C4-2B (cell line): ENCODE results near the gene CDK5RAP1.

Source experiments
- CTCF ChIP-seq: fragments of 450-650 bp; conservative IDR thresholded peaks from 2 replicates; pipeline ENCODE4 v1.5.1; 2017; ENCODE audit warnings: mild to moderate bottlenecking
- ZFX ChIP-seq: fragments of 450-650 bp; IDR thresholded peaks from 2 replicates; pipeline ENCODE4 v1.6.1; 2017

- TF ChIP-seq CTCF (no peak), ZFX (no peak)
Measured at GRCh38 chr20:33387177-33387576, 14.1 kb downstream of the CDK5RAP1 start.
